H4 (cell line): ENCODE data around the gene ZNF20. TPM values are rescaled to one million over a fixed set of nuclear protein-coding genes. Genes with fewer than 3 reads are reported as not detected.
"Not testable (repeated sequence)": the region's sequence is repeated elsewhere in the genome, so short reads cannot be mapped to it uniquely, and the experiment has no call there.

Experiments
- DNase-seq: peaks from one replicate; pipeline ENCODE4 v3.0.0-alpha.2; 2015; ENCODE audit warnings: low spot score
- total RNA-seq: library from RNA; depleted of rRNA; stranded (reverse); fragments of >200 nt; shearing (Covaris generic); gene quantifications from 2 replicates; pipeline ENCODE4 v1.2.3, GENCODE V29; 2014; rRNA removed

ZNF20 gene
- total RNA-seq, 1 experiment from 2014 or later, result 6.9 TPM

GRCh38 chr19:12112701-12113100, 27.4 kb downstream of the ZNF20 start:
- no peak for DNase-seq

- no peak for DNase-seq
Measured at GRCh38 chr19:12111943-12112637, 28.1 kb downstream of the ZNF20 start.

- no peak for DNase-seq
Measured at GRCh38 chr19:12111176-12111575, 29.0 kb downstream of the ZNF20 start.

DNA sequence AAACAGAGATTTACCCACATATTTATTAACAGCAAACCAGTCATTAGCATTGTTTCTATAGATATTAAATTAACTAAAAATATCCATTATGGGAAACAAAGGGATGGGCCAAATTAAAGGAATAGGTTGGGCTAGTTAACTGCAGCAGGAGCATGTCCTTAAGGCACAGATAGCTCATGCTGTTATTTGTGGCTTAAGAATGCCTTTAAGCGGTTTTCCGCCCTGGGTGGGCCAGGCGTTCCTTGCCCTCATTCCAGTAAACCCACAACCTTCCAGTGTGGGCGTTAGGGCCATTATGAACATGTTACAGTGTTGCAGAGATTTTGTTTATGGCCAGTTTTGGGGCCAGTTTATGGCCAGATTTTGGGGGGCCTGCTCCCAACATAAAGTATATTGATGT, 36.2 kb downstream of the ZNF20 start:
- DNase-seq, result not testable (repeated sequence)

DNA sequence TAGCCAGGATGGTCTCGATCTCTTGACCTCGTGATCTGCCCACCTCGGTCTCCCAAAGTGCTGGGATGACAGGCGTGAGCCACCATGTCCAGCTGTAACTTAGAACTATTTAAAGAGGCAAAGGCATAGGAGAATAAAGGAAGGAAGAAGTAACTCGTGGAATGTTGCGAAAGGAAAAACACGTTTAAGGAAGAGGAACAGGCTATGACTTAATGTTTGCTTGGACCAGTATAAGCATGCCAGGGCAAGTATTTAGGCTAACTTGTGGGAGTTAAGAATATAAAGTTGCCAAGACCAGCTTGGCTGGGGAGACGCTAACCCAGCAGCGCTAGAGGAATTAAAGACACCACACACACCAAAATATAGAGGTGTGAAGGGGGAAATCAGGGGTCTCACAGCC, 42.1 kb downstream of the ZNF20 start:
- DNase-seq, result no peak

DNA sequence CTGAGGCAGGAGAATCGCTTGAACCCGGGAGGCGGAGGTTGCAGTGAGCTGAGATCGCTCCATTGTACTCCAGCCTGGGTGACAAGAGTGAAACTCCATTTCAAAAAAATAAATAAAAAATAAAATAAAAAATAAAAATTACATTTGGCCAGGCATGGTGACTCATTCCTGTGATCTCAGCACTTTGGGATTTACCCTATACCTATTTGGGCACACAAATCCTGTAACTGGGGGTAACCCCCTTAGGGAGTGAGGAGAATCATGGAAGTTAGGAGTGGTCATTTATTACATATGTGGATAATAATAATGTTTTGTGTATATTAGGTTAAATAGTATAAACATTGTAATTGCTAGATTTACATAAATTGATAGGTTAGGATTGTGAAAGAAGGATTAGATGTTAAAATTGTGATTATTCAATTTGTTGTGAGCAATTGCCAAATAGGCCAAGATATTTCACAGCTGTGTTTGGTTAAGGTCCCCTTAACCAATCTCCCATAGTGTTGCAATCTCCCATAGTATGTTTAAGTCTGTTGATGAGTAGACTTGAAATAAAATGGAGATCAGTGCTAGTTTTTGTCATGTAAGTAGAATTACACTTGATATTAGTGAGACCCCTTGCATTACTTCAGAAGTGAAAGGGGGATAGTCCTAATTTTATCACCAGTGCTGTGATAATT, 44.9 kb downstream of the ZNF20 start:
- no peak for DNase-seq

GRCh38 chr19:12093777-12094176, 46.4 kb downstream of the ZNF20 start:
- DNase-seq, result no peak

DNA sequence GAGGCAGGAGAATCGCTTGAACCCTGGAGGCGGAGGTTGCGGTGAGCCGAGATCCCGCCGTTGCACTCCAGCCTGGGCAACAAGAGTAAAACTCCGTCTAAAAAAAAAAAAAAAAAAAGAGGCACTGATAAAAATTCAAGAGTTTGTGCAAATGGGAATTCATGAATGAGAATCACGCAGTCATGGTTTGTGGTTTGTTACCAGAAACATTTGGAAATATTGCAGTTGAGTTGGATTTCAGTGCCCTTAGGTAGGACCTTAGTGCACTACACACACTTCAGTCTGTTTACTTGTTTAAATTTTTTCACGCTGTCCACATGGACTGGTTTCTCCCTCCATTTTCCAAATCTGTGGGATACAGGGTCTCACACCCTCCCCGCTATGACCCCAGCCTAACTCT, 47.2 kb downstream of the ZNF20 start:
- no peak for DNase-seq

DNA sequence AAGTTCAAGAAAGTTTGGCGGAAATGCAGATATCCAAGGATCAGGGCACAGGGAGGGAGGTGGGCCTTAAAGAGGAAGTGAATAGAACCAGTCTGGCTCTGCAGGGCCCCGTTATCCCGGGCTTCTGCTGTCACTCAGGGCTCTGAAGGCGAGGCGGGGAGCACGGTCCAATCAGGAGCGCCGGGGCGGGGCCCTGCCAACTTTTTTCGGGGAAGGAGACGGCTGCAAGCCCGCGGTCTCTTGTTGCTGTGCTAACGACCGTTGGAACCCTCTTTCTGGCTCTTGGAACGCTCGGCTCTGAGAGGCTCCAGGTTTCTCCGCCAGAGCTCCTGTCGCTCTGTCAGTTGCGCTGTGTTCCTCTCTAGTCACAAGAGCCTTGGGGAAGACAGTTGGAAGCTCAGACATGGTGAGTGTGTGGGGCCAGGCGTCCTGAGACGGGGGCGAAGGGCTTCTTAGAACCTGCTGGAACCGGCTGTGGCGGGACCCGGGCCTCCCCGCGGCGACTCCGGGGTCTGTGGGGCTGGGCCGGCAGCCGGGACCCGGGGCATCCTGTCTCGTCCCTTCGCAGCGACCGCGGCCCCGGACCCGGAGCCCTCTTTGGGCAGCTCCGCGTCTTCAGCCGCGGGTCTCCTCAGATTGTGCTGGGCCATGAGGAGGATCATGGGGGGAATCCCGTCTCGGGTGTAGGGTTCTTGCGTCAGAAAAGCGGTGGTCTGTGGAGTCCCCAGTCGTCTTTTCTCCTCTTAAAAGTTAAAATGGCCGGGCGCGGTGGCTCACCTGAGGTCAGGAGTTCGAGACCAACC, 47.9 kb downstream of the ZNF20 start:
- DNase-seq, result peak; percentile 73

- peak; percentile 43 for DNase-seq
Measured at GRCh38 chr19:12090807-12091206, 49.3 kb downstream of the ZNF20 start.

GRCh38 chr19:12085074-12085818, 54.9 kb downstream of the ZNF20 start:
- no peak for DNase-seq

GRCh38 chr19:12083336-12083735, 56.8 kb downstream of the ZNF20 start:
- not testable (repeated sequence) for DNase-seq

Other genes starting within 250 kb of the ZNF20 start
- 6.3 and 9.2 TPM in 2 replicates for gene ZNF700, start 215.2 kb downstream of the ZNF20 start, total RNA-seq
- 0.02 TPM in 1 of 2 replicates, not detected in the other for gene ZNF763, start 175.3 kb downstream of the ZNF20 start, total RNA-seq
- 2.2 and 4.7 TPM in 2 replicates for gene ZNF433, start 104.7 kb downstream of the ZNF20 start, total RNA-seq
- gene ZNF878, start 87.4 kb downstream of the ZNF20 start, total RNA-seq, result 0.79 and 1.5 TPM in 2 replicates
- gene ZNF844, start 75.6 kb downstream of the ZNF20 start, total RNA-seq, result not detected in 2 replicates
- gene ZNF625, start 16.4 kb upstream of the ZNF20 start, total RNA-seq, result 3.0 and 6.9 TPM in 2 replicates
- gene ZNF136, start 22.7 kb upstream of the ZNF20 start, total RNA-seq, result 2.2 and 5.1 TPM in 2 replicates
- 3.3 and 6.5 TPM in 2 replicates for gene ZNF44, start 154.5 kb upstream of the ZNF20 start, total RNA-seq
- 0.29 and 3.4 TPM in 2 replicates for gene ZNF563, start 193.3 kb upstream of the ZNF20 start, total RNA-seq
- 0.72 and 5.2 TPM in 2 replicates for gene ZNF442, start 225.3 kb upstream of the ZNF20 start, total RNA-seq